Mucosa of stomach (tissue), 1 donor: Measurements from ENCODE around the gene NATD1.
"Not testable (repeated sequence)": the region's sequence is repeated elsewhere in the genome, so short reads cannot be mapped to it uniquely, and the experiment has no call there.

ENCODE experiments used
- H3K27me3 ChIP-seq: one replicate; pipeline ENCODE4 v1.7.0; 2013; ENCODE audit warnings: mild to moderate bottlenecking, low read length; ENCODE audit not compliant: control insufficient read depth, insufficient read depth
- H3K36me3 ChIP-seq: one replicate; pipeline ENCODE4 v1.7.0; 2013; ENCODE audit warnings: low read length; ENCODE audit not compliant: control insufficient read depth, insufficient read depth
- H3K4me1 ChIP-seq: one replicate; pipeline ENCODE4 v1.7.0; 2013; ENCODE audit warnings: mild to moderate bottlenecking, low read length; ENCODE audit not compliant: control insufficient read depth, insufficient read depth
- H3K4me3 ChIP-seq: one replicate; pipeline ENCODE4 v1.7.0; 2013; ENCODE audit warnings: low read length
- H3K9ac ChIP-seq: one replicate; pipeline ENCODE4 v1.7.0; 2013; ENCODE audit warnings: mild to moderate bottlenecking, low read length, moderate library complexity
- H3K9me3 ChIP-seq: one replicate; pipeline ENCODE4 v1.7.0; 2013; ENCODE audit warnings: mild to moderate bottlenecking, low read length, moderate library complexity; ENCODE audit not compliant: control insufficient read depth
- donor health status: Pancreatic carcinoma.

The NATD1 gene

GRCh38 chr17:21199856-21200255 is 53.4 kb downstream of the NATD1 start:
- Histone ChIP-seq H3K4me3 (no peak overlapping the region), H3K9me3 (no peaks in the 10 kb centered on the region), H3K4me1 (peaks cover 16% of the 10 kb centered on the region), H3K9ac (no peak overlapping the region), H3K27me3 (no peaks in the 10 kb centered on the region), H3K36me3 (no peaks in the 10 kb centered on the region)

GRCh38 chr17:21199311-21199710 is 53.9 kb downstream of the NATD1 start:
- Histone ChIP-seq H3K9me3 (no peaks in the 10 kb centered on the region), H3K36me3 (no peaks in the 10 kb centered on the region), H3K9ac (no peak overlapping the region), H3K4me3 (no peak overlapping the region), H3K27me3 (no peaks in the 10 kb centered on the region), H3K4me1 (peaks cover 16% of the 10 kb centered on the region)

- Histone ChIP-seq H3K4me1 (peaks cover 16% of the 10 kb centered on the region), H3K9me3 (no peaks in the 10 kb centered on the region), H3K27me3 (no peaks in the 10 kb centered on the region), H3K9ac (no peak overlapping the region), H3K36me3 (no peaks in the 10 kb centered on the region), H3K4me3 (no peak overlapping the region)
Observed at GRCh38 chr17:21198411-21198810, 54.8 kb downstream of the NATD1 start.

- Histone ChIP-seq H3K4me1 (peaks cover 7% of the 10 kb centered on the region), H3K36me3 (no peaks in the 10 kb centered on the region), H3K9ac (no peak overlapping the region), H3K9me3 (no peaks in the 10 kb centered on the region), H3K27me3 (no peaks in the 10 kb centered on the region), H3K4me3 (no peak overlapping the region)
Observed at GRCh38 chr17:21196126-21196525, 57.1 kb downstream of the NATD1 start.

- no peak overlapping the region for H3K9ac ChIP-seq
Observed at GRCh38 chr17:21194703-21195102, 58.5 kb downstream of the NATD1 start.

GRCh38 chr17:21194226-21194625 is 59.0 kb downstream of the NATD1 start:
- no peak overlapping the region for H3K9ac ChIP-seq
- no peaks in the 10 kb centered on the region for H3K27me3 ChIP-seq
- peak overlapping the region; percentile 28 for H3K4me3 ChIP-seq
- no peaks in the 10 kb centered on the region for H3K36me3 ChIP-seq
- no peaks in the 10 kb centered on the region for H3K4me1 ChIP-seq
- no peaks in the 10 kb centered on the region for H3K9me3 ChIP-seq

More at GRCh38 chr17:21194703-21195102, 58.5 kb downstream of the NATD1 start:
- Histone ChIP-seq H3K4me1 (peaks cover 3% of the 10 kb centered on the region), H3K36me3 (no peaks in the 10 kb centered on the region), H3K9me3 (no peaks in the 10 kb centered on the region), H3K27me3 (no peaks in the 10 kb centered on the region), H3K4me3 (no peak overlapping the region)

- H3K4me3 ChIP-seq, result no peak overlapping the region
- H3K9me3 ChIP-seq, result no peaks in the 10 kb centered on the region
- H3K36me3 ChIP-seq, result peaks cover 4% of the 10 kb centered on the region
- no peaks in the 10 kb centered on the region for H3K4me1 ChIP-seq
- H3K9ac ChIP-seq, result no peak overlapping the region
- H3K27me3 ChIP-seq, result no peaks in the 10 kb centered on the region
Observed at GRCh38 chr17:21193031-21193430, 60.2 kb downstream of the NATD1 start.

- H3K4me3 ChIP-seq, H3K9me3 ChIP-seq, H3K4me1 ChIP-seq, H3K36me3 ChIP-seq, H3K9ac ChIP-seq, H3K27me3 ChIP-seq: not testable (repeated sequence)
Observed at GRCh38 chr17:21192414-21192813, 60.8 kb downstream of the NATD1 start.

- no peaks in the 10 kb centered on the region for H3K9me3 ChIP-seq
- H3K4me1 ChIP-seq, result no peaks in the 10 kb centered on the region
- H3K9ac ChIP-seq, result no peak overlapping the region
- H3K4me3 ChIP-seq, result no peak overlapping the region
- H3K36me3 ChIP-seq, result peaks cover 4% of the 10 kb centered on the region
- no peaks in the 10 kb centered on the region for H3K27me3 ChIP-seq
Observed at GRCh38 chr17:21191698-21192097, 61.5 kb downstream of the NATD1 start.

GRCh38 chr17:21190078-21190477 is 63.1 kb downstream of the NATD1 start:
- no peaks in the 10 kb centered on the region for H3K4me1 ChIP-seq
- peaks cover 4% of the 10 kb centered on the region for H3K36me3 ChIP-seq
- H3K27me3 ChIP-seq, result no peaks in the 10 kb centered on the region
- no peaks in the 10 kb centered on the region for H3K9me3 ChIP-seq
- no peak overlapping the region for H3K4me3 ChIP-seq
- H3K9ac ChIP-seq, result no peak overlapping the region

GRCh38 chr17:21189361-21189760 is 63.8 kb downstream of the NATD1 start:
- Histone ChIP-seq H3K36me3 (peaks cover 4% of the 10 kb centered on the region), H3K27me3 (no peaks in the 10 kb centered on the region), H3K4me1 (no peaks in the 10 kb centered on the region), H3K4me3 (no peak overlapping the region), H3K9ac (no peak overlapping the region), H3K9me3 (no peaks in the 10 kb centered on the region)
